Loucy (cell line): ENCODE data around the gene FOXO6.

Source experiments
- H2AFZ ChIP-seq: fragments of 200-600 bp; sonication (generic); 2 replicates; pipeline ENCODE4 v1.6.0; 2016; ENCODE audit warnings: antibody characterized with exemption, mild to moderate bottlenecking, low read length, moderate library complexity
- H3F3A ChIP-seq: fragments of 200-600 bp; 2 replicates; pipeline ENCODE4 v1.6.0; 2016; ENCODE audit warnings: antibody characterized with exemption, low read depth, mild to moderate bottlenecking
- H3K27me3 ChIP-seq: fragments of 200-600 bp; sonication (generic); 2 replicates; pipeline ENCODE4 v1.6.1; 2014; ENCODE audit warnings: low read length, mild to moderate bottlenecking; ENCODE audit not compliant: insufficient read depth, poor library complexity, severe bottlenecking
- H3K36me3 ChIP-seq: fragments of 200-600 bp; sonication (generic); 2 replicates; pipeline ENCODE4 v1.6.1; 2016; ENCODE audit warnings: low read length; ENCODE audit not compliant: insufficient read depth
- H3K4me1 ChIP-seq: fragments of 200-600 bp; sonication (generic); 2 replicates; pipeline ENCODE4 v1.5.1; 2014; ENCODE audit warnings: low read length, mild to moderate bottlenecking; ENCODE audit not compliant: insufficient read depth, poor library complexity, severe bottlenecking
- H3K4me2 ChIP-seq: fragments of 200-600 bp; sonication (generic); 2 replicates; pipeline ENCODE4 v1.6.0; 2014; ENCODE audit warnings: antibody characterized with exemption, low read length, low read depth, mild to moderate bottlenecking; ENCODE audit not compliant: poor library complexity, severe bottlenecking
- H3K4me3 ChIP-seq: fragments of 200-600 bp; sonication (generic); 2 replicates; pipeline ENCODE4 v1.5.1; 2014; ENCODE audit warnings: low read length, mild to moderate bottlenecking, mixed read lengths; ENCODE audit not compliant: poor library complexity, severe bottlenecking
- H3K79me2 ChIP-seq: fragments of 200-600 bp; sonication (generic); 2 replicates; pipeline ENCODE4 v1.6.1; 2014; ENCODE audit warnings: low read length; ENCODE audit not compliant: insufficient read depth
- H3K9ac ChIP-seq: fragments of 200-600 bp; sonication (generic); 2 replicates; pipeline ENCODE4 v1.6.0; 2014; ENCODE audit warnings: mild to moderate bottlenecking, low read depth, low read length, moderate library complexity; ENCODE audit not compliant: poor library complexity, severe bottlenecking
- H3K9me2 ChIP-seq: fragments of 200-600 bp; sonication (generic); replicated peaks from 2 replicates; pipeline ENCODE4 v1.6.1; 2016; ENCODE audit warnings: low read depth, low read length, mixed read lengths
- H3K9me3 ChIP-seq: fragments of 200-600 bp; sonication (generic); 2 replicates; pipeline ENCODE4 v1.6.1; 2014; ENCODE audit warnings: mild to moderate bottlenecking, antibody characterized with exemption, low read length, low read depth; ENCODE audit not compliant: insufficient read depth
- H4K20me1 ChIP-seq: fragments of 200-600 bp; sonication (generic); 2 replicates; pipeline ENCODE4 v1.6.0; 2014; ENCODE audit warnings: antibody characterized with exemption, low read length, mild to moderate bottlenecking; ENCODE audit not compliant: insufficient read depth, poor library complexity, severe bottlenecking
- CTCF ChIP-seq: fragments of 200-600 bp; sonication (generic); conservative IDR thresholded peaks from 2 replicates; pipeline ENCODE4 v1.5.1; 2014; ENCODE audit warnings: mild to moderate bottlenecking, antibody characterized with exemption, low read length
- EZH2phosphoT487 ChIP-seq: fragments of 200-600 bp; IDR thresholded peaks from 2 replicates; pipeline ENCODE4 v1.6.1; 2018; ENCODE audit warnings: antibody characterized with exemption, mild to moderate bottlenecking, moderate library complexity, borderline replicate concordance

FOXO6 gene

DNA sequence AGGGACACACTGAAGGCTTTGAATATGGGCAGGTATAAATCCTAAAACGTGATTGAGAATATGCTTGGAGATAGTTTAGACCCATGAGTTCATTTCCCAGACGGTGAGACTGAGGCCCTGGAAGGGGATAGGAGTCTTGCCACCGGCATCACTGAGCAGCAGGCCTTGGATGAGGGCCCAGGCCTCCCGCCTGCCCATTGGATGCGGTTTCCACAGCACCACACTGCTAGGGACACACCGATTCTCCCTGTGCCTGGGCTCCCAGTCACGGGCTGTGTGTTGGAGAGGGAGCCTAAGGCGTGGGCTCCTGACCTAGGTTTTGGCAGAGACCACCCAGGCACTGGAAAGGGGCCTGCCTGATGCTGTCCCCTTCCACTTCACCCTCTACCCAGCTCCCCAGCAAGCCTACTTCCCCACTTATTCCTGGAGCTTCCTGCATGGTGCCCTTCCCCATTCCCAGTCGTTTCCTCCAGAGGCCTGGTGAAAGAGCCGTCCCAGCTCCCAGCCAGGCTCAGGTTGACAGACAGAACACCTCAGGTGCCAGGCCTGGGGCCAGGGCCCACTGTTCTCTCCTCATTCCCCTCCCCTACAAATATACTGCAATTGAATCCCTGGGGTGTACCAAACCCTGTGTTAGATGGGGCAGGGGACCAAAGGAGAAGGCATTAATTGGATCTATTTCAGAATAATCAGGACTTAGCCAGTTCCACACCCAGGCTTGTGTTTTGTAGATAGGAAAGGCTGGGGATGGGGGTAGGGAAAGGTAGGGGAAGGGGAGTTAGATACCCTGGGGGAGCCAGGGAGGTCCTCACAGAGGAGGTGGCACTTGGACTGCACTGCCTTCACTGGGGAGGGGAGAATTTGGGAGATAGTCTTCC lies 3.4 kb downstream of the FOXO6 start:
- Histone ChIP-seq H3K36me3 (no peaks in the 10 kb centered on the region), H3K4me2 (peak overlapping the region; percentile 85), H3K79me2 (peaks cover 27% of the 10 kb centered on the region; the same call in 1 of the 2 replicates), H3K9me3 (no peaks in the 10 kb centered on the region), H3K9ac (peak overlapping the region; percentile 98), H3K4me1 (peaks cover 73% of the 10 kb centered on the region), H4K20me1 (peaks cover 10% of the 10 kb centered on the region), H3K9me2 (no peaks in the 10 kb centered on the region), H3K4me3 (peak overlapping the region; percentile 88), H3F3A (peaks cover 6% of the 10 kb centered on the region), H3K27me3 (no peaks in the 10 kb centered on the region), H2AFZ (no peak overlapping the region)
- TF ChIP-seq CTCF (no peak), EZH2phosphoT487 (no peak)

GRCh38 chr1:41365320-41365633 lies 4.0 kb downstream of the FOXO6 start:
- peak overlapping the region; percentile 88 for H3K4me3 ChIP-seq
- no peaks in the 10 kb centered on the region for H3K27me3 ChIP-seq
- peak overlapping the region; percentile 85 for H3K4me2 ChIP-seq
- peaks cover 74% of the 10 kb centered on the region for H3K4me1 ChIP-seq
- H3F3A ChIP-seq, result peaks cover 6% of the 10 kb centered on the region
- peaks cover 10% of the 10 kb centered on the region for H4K20me1 ChIP-seq
- H3K36me3 ChIP-seq, result no peaks in the 10 kb centered on the region
- TF ChIP-seq CTCF (no peak), EZH2phosphoT487 (no peak)
- H3K9me3 ChIP-seq, result no peaks in the 10 kb centered on the region
- no peak overlapping the region for H2AFZ ChIP-seq
- H3K79me2 ChIP-seq, result peaks cover 27% of the 10 kb centered on the region; the same call in 1 of the 2 replicates
- H3K9me2 ChIP-seq, result no peaks in the 10 kb centered on the region
- H3K9ac ChIP-seq, result peak overlapping the region; percentile 98

GRCh38 chr1:41365772-41366454 lies 4.7 kb downstream of the FOXO6 start:
- H3K4me1 ChIP-seq, result peaks cover 75% of the 10 kb centered on the region

More at GRCh38 chr1:41365772-41366454, 4.7 kb downstream of the FOXO6 start:
- Histone ChIP-seq H3K4me2 (peak overlapping the region; percentile 85), H2AFZ (peak overlapping the region; percentile 73), H3K4me3 (peak overlapping the region; percentile 88), H4K20me1 (peaks cover 10% of the 10 kb centered on the region), H3K9ac (peak overlapping the region; percentile 98), H3K27me3 (no peaks in the 10 kb centered on the region), H3K9me2 (no peaks in the 10 kb centered on the region), H3K9me3 (no peaks in the 10 kb centered on the region), H3K79me2 (peaks cover 27% of the 10 kb centered on the region; the same call in 1 of the 2 replicates), H3F3A (peaks cover 6% of the 10 kb centered on the region), H3K36me3 (no peaks in the 10 kb centered on the region)
- TF ChIP-seq CTCF (no peak), EZH2phosphoT487 (no peak)
